ENCODE data around the gene IL15RA. TPM values are rescaled to one million over a fixed set of nuclear protein-coding genes. Genes with fewer than 3 reads are reported as not detected.
"Not testable (repeated sequence)": the region's sequence is repeated elsewhere in the genome, so short reads cannot be mapped to it uniquely, and the experiment has no call there.

The IL15RA gene
- total RNA-seq, 1 donor from 2014 or later: 3.1 TPM

GRCh38 chr10:5911670-5912069, 65.7 kb downstream of the IL15RA start:
- H3K9me3 Mint-ChIP-seq (ENCODE audit: unreplicated experiment): no peaks in the 10 kb centered on the region
- no peaks in the 10 kb centered on the region for H3K27me3 Mint-ChIP-seq (ENCODE audit: low read depth, unreplicated experiment)
- no peak overlapping the region for H3K27ac ChIP-seq (ENCODE audit: low read depth, low read length)
- H2AFZ ChIP-seq (ENCODE audit: low read depth, low read length): no peak overlapping the region
- H3K36me3 ChIP-seq (ENCODE audit: insufficient read depth, low read length): peaks cover 53% of the 10 kb centered on the region
- H3K27ac Mint-ChIP-seq (ENCODE audit: unreplicated experiment): no peak overlapping the region
- no peak overlapping the region for H3K9ac ChIP-seq (ENCODE audit: low read length)
- H3K79me2 ChIP-seq (ENCODE audit: insufficient read depth, low read length): peaks cover 5% of the 10 kb centered on the region
- no peak for FAIRE-seq
- TF ChIP-seq CTCF (IDR thresholded peaks at IDR 0.05; ENCODE audit: insufficient read depth, low read depth, low read length) (no peak), EZH2 (IDR thresholded peaks at IDR 0.05; ENCODE audit: insufficient read depth, low read length) (no peak)
- H4K20me1 ChIP-seq (ENCODE audit: insufficient read depth, low read length): peaks cover 22% of the 10 kb centered on the region
- H3K4me3 ChIP-seq (ENCODE audit: insufficient read depth, low read depth, low read length): no peak overlapping the region
- H3K4me1 ChIP-seq (ENCODE audit: insufficient read depth, low read length): no peaks in the 10 kb centered on the region
- no peak overlapping the region for H3K4me2 ChIP-seq (ENCODE audit: low read length)
- DNase-seq (ENCODE audit: low read depth): no peak
- no peaks in the 10 kb centered on the region for H3K9me3 ChIP-seq (ENCODE audit: insufficient read depth, low read depth, low read length)
- H3K36me3 Mint-ChIP-seq (ENCODE audit: low read depth, unreplicated experiment): peaks cover 22% of the 10 kb centered on the region
- H3K4me3 Mint-ChIP-seq (ENCODE audit: unreplicated experiment): no peak overlapping the region
- H3K27me3 ChIP-seq (ENCODE audit: insufficient read depth, low read length): no peaks in the 10 kb centered on the region
- peaks cover 2% of the 10 kb centered on the region for H3K4me1 Mint-ChIP-seq (ENCODE audit: low read depth, unreplicated experiment)

GRCh38 chr10:5910323-5911100, 66.8 kb downstream of the IL15RA start:
- Mint-ChIP-seq H3K27ac (ENCODE audit: unreplicated experiment) (no peak overlapping the region), H3K9me3 (ENCODE audit: unreplicated experiment) (no peaks in the 10 kb centered on the region), H3K4me3 (ENCODE audit: unreplicated experiment) (no peak overlapping the region), H3K27me3 (ENCODE audit: low read depth, unreplicated experiment) (no peaks in the 10 kb centered on the region), H3K36me3 (ENCODE audit: low read depth, unreplicated experiment) (peaks cover 29% of the 10 kb centered on the region), H3K4me1 (ENCODE audit: low read depth, unreplicated experiment) (peaks cover 6% of the 10 kb centered on the region)
- Histone ChIP-seq H3K4me3 (ENCODE audit: insufficient read depth, low read depth, low read length) (no peak overlapping the region), H3K9me3 (ENCODE audit: insufficient read depth, low read depth, low read length) (no peaks in the 10 kb centered on the region), H3K4me1 (ENCODE audit: insufficient read depth, low read length) (no peaks in the 10 kb centered on the region), H3K27ac (ENCODE audit: low read depth, low read length) (no peak overlapping the region), H4K20me1 (ENCODE audit: insufficient read depth, low read length) (peaks cover 32% of the 10 kb centered on the region), H3K9ac (ENCODE audit: low read length) (no peak overlapping the region), H3K79me2 (ENCODE audit: insufficient read depth, low read length) (peaks cover 14% of the 10 kb centered on the region), H2AFZ (ENCODE audit: low read depth, low read length) (no peak overlapping the region), H3K27me3 (ENCODE audit: insufficient read depth, low read length) (no peaks in the 10 kb centered on the region), H3K36me3 (ENCODE audit: insufficient read depth, low read length) (peaks cover 50% of the 10 kb centered on the region), H3K4me2 (ENCODE audit: low read length) (no peak overlapping the region)
- TF ChIP-seq CTCF (IDR thresholded peaks at IDR 0.05; ENCODE audit: insufficient read depth, low read depth, low read length) (no peak), EZH2 (IDR thresholded peaks at IDR 0.05; ENCODE audit: insufficient read depth, low read length) (no peak)
- FAIRE-seq (no peak), DNase-seq (ENCODE audit: low read depth) (no peak)

GRCh38 chr10:5908676-5909075, 68.7 kb downstream of the IL15RA start:
- not testable (repeated sequence) for H3K9me3 ChIP-seq (ENCODE audit: insufficient read depth, low read depth, low read length); H3K9me3 Mint-ChIP-seq (ENCODE audit: unreplicated experiment); H3K4me3 ChIP-seq (ENCODE audit: insufficient read depth, low read depth, low read length); H3K4me3 Mint-ChIP-seq (ENCODE audit: unreplicated experiment); H3K4me1 Mint-ChIP-seq (ENCODE audit: low read depth, unreplicated experiment); H3K27ac ChIP-seq (ENCODE audit: low read depth, low read length); H3K27me3 ChIP-seq (ENCODE audit: insufficient read depth, low read length); H3K27me3 Mint-ChIP-seq (ENCODE audit: low read depth, unreplicated experiment); H3K4me1 ChIP-seq (ENCODE audit: insufficient read depth, low read length); H3K9ac ChIP-seq (ENCODE audit: low read length); H3K27ac Mint-ChIP-seq (ENCODE audit: unreplicated experiment); H3K4me2 ChIP-seq (ENCODE audit: low read length); FAIRE-seq; H2AFZ ChIP-seq (ENCODE audit: low read depth, low read length); DNase-seq (ENCODE audit: low read depth)
- Histone ChIP-seq H4K20me1 (ENCODE audit: insufficient read depth, low read length) (peaks cover 32% of the 10 kb centered on the region), H3K36me3 (ENCODE audit: insufficient read depth, low read length) (peaks cover 34% of the 10 kb centered on the region), H3K79me2 (ENCODE audit: insufficient read depth, low read length) (peaks cover 21% of the 10 kb centered on the region)
- H3K36me3 Mint-ChIP-seq (ENCODE audit: low read depth, unreplicated experiment): peaks cover 27% of the 10 kb centered on the region
